Measurements from ENCODE around the gene UBE3D.

UBE3D gene

DNA sequence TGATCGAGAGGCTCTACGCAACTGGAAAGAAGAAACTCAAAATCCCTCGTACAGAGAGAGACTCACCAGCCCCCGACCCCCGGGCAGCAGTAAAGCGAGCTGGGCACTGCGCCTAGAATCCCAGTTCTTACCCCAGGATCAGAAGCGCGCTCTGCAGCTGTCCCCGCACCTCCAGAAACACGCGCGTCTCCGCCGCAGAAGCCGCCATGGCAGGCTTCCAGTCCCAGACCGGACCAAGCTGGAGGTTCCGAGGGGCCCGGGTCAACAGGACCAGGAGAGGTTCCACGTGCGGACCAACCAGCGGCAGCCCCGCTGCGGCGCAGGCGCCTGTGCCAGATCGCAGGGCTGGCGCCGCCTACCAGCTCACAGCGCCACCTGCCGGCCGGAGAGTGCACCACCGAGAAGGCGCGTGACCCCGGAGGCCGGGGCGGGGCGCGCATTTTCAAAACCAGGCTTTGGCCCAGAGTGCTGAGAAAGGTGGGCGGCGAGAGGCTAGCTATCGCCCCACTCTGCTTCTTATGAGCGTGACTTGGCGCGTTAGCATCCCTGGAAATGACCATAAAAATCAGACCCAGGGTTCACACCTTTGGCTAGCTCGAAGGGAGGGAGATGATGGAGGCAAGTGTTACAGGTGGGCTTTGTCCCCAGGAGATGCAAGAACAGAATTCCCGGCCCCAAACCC is at the start of gene UBE3D:
Gene UBE3D, minus strand, starts transcription at position 331 of the 682 bp plus-strand sequence. Its CDS starts 123 bp downstream, at position 208.
- peak; percentile 87 to 89 for DNase-seq (ENCODE audit: low read depth in 2 of 2)

DNA sequence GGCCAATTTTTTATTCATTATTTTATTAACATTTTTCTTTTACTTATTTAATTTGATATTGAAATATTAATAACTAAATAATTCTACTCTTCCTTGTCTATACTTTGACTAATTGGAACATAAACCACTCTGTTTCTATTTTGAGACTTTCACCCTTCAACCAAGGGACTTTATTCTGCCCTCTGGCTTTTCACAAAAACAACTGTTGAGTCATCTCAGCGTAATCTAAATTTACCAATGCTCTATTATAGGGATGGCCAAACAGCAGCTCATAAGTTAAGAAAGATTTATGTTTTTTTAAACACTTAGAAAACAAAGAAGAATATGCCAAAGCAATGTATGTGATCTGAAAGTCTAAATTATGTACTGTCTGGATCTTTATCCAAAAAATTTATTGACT is 48.5 kb upstream of the UBE3D start:
- DNase-seq (ENCODE audit: low read depth in 2 of 2) = no peak

DNA sequence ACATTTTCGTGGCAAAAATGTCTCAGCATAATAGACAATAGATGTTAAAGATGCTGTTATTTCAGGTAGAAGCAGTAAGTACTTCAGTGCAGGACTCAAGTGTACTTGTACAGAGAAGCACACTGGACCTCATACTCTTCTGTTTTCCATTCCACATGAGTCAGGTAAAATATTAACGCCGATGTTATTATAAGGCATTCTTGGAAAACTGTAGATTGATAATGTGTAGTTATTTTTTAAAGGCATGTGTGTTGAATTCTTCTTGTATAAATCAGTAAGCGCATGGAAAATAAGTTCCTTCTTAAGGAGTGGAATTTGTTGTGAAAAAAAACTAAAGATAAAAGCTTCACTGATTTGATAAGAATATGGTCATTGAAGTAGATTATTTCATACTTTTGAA is 47.6 kb upstream of the UBE3D start:
- no peak for DNase-seq (ENCODE audit: low read depth in 2 of 2)

GRCh38 chr6:83108378-83108777 is 42.7 kb upstream of the UBE3D start:
- no peak for DNase-seq (ENCODE audit: low read depth in 2 of 2)

GRCh38 chr6:83098589-83098988 is 32.9 kb upstream of the UBE3D start:
- DNase-seq (ENCODE audit: low read depth in 2 of 2) = no peak

- no peak for DNase-seq (ENCODE audit: low read depth in 2 of 2)
Observed at GRCh38 chr6:83097675-83098074, 32.0 kb upstream of the UBE3D start.

GRCh38 chr6:83097204-83097603 is 31.6 kb upstream of the UBE3D start:
- DNase-seq (ENCODE audit: low read depth in 2 of 2) = no peak

DNA sequence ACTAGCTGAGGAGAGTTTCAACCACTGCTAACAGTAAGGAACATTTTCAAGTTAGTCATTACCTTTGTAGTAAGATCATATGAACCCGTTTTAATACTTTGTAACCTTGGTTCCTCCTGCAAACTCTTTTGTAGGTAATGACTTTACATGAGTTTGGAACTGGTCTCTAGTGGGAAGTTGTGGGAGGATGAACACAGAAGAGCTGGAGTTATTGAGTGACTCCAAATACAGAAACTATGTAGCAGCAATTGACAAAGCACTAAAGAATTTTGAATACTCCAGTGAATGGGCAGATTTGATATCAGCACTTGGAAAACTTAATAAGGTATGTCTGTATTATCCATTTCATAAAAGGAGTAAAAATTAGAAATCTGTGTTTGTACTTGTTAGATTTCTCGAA is 31.1 kb upstream of the UBE3D start:
- no peak for DNase-seq (ENCODE audit: low read depth in 2 of 2)

- DNase-seq (ENCODE audit: low read depth in 2 of 2) = no peak
Observed at GRCh38 chr6:83092756-83093399, 27.2 kb upstream of the UBE3D start.

DNA sequence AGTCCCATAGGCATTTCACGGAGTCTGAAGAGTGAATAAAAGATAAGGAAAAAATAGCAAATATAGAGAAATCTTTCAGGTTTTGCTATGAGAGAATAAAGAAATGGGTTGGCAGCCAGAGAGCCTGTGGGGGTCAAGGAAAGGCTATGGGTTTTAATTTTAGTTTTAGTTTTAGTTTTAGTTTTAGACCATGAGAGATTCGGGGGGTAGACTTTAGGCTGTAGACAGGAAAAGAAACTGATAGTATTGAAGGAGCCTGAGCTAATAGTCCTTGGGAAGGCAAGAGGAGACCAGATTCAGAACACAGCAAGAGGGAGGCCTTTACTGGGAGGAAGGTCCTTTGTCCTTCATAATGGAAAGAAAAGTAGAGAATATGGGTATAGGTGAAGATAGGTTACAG is 21.1 kb upstream of the UBE3D start:
- DNase-seq (ENCODE audit: low read depth in 2 of 2) = no peak

DNA sequence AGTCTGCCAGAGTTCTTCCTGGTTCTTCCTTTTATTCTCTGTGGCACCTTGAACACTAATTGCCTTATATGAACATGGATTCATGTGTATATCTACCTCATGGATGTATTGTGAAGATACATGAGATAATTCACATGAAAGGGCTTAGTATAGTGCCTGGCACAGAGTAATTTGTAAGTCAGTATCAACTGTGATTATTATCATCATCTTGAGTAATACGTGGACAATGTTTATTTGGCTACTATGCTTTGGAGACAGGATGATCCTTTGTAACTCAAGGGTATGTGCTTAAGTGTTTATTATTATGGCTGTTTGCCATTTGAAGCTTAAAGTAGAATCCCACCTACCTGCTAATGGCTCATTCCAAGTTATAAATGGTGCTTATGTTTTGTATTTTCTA is 17.8 kb upstream of the UBE3D start:
- DNase-seq (ENCODE audit: low read depth in 2 of 2) = no peak

DNA sequence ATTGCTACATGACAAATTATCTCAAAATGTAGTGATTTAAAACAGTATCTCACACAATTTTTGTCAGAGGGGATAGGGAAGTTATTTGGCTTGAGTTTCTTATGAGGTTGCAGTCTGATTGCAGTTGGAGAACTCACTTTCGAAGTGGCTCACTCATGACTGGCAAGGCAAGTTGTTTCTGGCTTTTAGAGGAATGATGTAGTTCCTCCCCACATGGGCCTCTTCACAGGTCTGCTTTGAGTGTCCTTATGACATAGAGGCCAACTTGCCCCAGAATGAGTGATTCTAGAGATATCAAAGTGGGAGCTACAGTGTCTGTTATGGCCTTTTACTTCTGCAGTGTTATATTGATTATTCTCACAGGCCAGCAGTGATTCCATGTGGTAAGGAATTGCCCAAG is 8.0 kb upstream of the UBE3D start:
- DNase-seq (ENCODE audit: low read depth in 2 of 2) = no peak

DNA sequence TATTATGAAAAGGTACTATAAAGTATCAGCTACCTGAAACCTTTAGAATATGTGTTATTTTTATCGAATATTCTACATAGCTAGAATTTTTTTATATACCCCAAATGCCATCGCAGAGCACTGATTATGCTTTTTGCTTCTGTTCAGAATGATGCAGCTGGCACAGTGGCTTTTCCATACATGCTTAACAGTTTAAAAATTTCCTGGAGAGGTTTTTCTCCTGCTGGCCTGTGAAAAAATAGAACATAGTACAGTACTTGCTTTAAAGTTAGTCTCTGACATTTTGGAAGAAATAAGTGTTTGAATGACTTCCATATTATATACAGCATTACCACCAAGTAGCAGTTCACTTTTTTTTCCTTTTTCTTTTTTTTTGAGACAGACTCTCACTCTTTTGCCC is 7.1 kb upstream of the UBE3D start:
- no peak for DNase-seq (ENCODE audit: low read depth in 2 of 2)

GRCh38 chr6:83071707-83072106 is 6.1 kb upstream of the UBE3D start:
- DNase-seq (ENCODE audit: low read depth in 2 of 2) = no peak

DNA sequence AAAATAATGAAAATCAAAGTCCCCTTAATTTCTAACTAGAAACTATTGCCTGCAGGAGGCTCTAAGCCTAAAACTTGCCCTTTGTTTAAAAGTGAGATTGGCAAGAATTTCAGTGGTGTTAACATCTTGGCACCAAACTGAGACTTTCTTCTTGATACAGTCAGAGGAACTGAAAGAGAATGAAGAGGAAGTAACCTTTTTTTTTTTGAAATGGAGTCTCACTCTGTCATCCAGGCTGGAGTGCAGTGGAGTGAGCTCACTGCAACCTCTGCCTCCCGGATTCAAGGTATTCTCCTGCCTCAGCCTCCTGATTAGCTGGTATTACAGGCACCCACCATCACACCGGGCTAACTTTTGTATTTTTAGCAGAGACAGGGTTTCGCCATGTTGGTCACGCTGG is 5.4 kb upstream of the UBE3D start:
- DNase-seq (ENCODE audit: low read depth in 2 of 2) = no peak

DNA sequence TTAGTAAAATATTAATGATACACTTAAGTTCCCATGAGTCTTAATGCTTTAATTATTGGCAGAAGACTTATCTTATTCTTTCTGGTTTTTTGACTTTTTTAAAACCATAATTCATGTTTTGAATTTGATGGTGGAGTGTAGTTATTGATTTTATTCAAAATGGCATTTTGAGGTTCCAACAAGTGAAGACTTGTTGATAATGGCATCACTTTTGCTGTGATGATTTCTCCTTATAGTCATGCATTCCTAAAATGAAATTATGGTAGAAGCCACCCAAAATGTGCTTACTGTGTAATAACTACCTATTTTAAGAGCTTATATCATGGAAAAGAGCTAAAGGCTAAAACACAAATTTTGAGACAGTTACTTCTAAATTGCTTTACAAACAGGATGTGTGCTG is 4.0 kb upstream of the UBE3D start:
- no peak for DNase-seq (ENCODE audit: low read depth in 2 of 2)

DNA sequence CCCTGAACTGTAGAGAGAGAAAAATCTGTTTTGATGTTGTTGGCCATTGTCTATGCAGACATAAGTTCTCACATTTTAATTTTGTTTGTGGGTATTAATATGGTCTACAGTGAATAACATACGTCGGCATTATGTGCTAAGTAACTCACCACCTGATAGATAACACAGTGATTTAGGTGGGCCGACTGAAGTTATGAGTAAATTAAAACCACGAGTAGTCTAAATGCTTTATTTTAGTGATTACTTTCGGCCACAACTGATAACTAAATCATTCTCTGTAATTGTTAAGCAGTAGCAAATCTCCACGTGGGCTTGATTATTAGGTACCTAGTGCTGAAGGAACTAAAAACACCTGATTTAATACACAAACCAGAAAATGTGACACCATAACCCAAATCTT is 3.0 kb upstream of the UBE3D start:
- DNase-seq (ENCODE audit: low read depth in 2 of 2) = no peak

GRCh38 chr6:83067448-83068439 is 2.1 kb upstream of the UBE3D start, which contains the start of gene DOP1A:
Gene DOP1A, plus strand, starts transcription at chr6:83067671. Its CDS starts 29,307 bp downstream, at chr6:83096978.
- DNase-seq (ENCODE audit: low read depth in 2 of 2) = peak; percentile 94 to 96

GRCh38 chr6:83062225-83062624 is 3.4 kb downstream of the UBE3D start:
- no peak for DNase-seq (ENCODE audit: low read depth in 2 of 2)

DNA sequence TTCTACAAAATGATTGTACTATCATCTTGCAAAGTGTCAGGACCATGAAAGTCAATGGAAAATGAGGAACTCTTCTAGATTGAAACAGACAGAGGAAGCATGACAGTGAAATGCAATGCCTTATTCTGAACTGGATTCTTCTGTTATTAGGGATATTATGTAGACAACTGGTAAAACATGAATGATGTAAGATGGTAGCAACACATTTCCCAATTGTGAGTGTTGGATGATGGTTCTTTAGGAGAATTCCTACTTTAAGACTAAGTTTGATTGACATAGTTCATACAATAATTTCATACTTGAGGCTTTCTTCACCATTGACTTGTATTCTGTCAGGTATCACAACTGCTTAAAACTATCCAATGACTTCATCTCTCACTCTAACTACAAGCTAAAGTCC is 4.5 kb downstream of the UBE3D start:
- DNase-seq (ENCODE audit: low read depth in 2 of 2) = no peak

DNA sequence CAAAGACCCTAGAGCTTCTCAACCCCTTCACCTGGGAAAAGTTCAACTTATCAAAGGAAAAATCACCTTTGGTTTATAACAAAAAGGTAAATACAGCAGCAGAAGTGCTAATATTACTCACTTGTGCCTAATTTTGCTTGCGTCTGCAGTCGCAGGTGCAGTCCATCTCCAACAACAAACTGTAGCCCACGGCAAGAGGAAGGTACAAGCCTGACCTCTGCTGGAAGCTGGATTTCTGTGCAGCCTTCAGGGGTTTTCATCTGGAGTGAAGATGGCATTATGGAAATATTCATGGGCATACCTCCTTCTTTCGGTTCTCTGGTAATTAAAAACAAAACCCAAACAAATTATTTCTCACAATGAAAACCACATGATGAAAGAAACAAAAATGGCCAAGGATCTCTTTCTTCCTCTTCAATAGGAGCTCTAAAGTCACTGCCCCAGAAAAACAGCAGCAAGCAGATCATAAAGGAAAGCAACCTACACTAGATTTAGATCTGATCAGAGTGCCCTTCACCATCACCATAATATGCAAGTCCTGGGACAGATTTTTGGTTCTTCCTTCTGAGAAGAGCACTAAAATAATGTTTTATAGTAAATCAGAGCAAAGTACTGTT is 7.8 kb downstream of the UBE3D start:
- no peak for DNase-seq (ENCODE audit: low read depth in 2 of 2)

GRCh38 chr6:83055366-83055964 is 10.2 kb downstream of the UBE3D start:
- no peak for DNase-seq (ENCODE audit: low read depth in 2 of 2)
